ENCODE data around the gene CLCA2.
"Not testable (repeated sequence)": the region's sequence is repeated elsewhere in the genome, so short reads cannot be mapped to it uniquely, and the experiment has no call there.

The CLCA2 gene

DNA sequence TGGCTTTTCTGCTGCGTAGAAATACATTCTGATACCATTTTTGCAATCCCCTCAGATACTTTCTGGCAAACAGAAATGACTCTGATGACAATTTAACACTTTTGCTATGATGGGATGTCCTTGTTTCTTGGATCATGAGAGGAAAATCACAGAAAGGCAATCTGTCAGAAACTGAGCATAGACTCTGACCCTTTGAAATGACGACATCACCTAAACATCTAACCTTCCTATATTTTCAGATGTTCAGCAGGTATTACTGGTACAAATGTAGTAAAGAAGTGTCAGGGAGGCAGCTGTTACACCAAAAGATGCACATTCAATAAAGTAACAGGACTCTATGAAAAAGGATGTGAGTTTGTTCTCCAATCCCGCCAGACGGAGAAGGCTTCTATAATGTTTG lies 58.0 kb downstream of the CLCA2 start:
- no peak for ATAC-seq
- no peak overlapping the region for H3K4me3 Mint-ChIP-seq
- no peak for DNase-seq
- H3K27ac Mint-ChIP-seq = no peak overlapping the region
- no peaks in the 10 kb centered on the region for H3K27me3 Mint-ChIP-seq
- H3K9me3 Mint-ChIP-seq = no peaks in the 10 kb centered on the region
- H3K4me1 Mint-ChIP-seq = no peaks in the 10 kb centered on the region

DNA sequence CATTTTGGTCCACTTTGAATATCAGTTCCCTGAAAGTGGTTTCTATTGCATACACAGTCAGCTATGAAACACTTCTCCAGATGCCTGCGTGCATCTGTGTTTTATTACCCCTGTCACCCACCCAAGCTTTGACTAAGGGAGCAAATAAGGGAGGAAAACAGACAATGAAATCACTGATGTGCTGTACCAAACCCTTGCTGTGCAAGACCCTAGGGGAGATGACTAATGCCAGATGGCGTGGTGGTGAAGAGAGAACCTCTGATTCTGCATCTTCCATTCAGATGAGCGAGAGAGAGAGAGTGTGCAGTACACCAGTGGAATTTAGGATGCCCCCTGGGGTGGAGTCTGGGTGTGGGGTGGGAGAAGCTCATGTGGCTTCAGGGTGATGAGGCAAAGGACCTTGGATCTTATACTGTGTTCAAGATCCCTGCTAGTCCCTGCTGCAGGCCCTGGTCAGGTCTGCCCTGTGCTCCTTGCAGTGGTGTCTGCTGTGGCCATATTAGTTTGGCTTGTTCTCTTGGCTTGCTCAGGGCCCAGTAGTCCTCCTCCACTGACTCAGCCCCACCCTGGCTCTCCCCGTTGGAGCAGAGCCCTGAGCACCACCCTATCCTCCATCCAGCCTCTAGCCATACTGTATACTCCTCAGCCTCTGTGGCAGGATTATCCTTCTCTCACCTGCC lies 63.3 kb downstream of the CLCA2 start:
- Mint-ChIP-seq H3K27me3 (no peaks in the 10 kb centered on the region), H3K4me3 (no peak overlapping the region), H3K4me1 (no peaks in the 10 kb centered on the region), H3K9me3 (no peaks in the 10 kb centered on the region), H3K27ac (no peak overlapping the region)
- DNase-seq = no peak
- peak; percentile 43 for ATAC-seq

DNA sequence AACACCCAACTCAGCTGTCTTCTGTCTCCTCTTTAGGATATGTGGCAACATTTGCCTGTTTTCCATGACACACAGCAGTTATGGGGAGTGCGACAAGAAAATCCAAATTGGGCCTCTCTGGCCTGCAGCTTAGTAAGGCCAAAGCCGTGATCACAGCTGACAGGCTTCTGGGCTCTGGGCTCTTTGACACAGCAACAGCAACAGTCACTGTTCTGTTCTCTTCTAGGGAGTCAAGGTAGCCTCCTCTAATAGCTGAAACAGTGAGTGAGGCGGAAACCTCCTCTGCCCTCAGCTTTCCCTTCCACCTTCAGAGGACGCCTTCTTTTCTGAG lies 63.8 kb downstream of the CLCA2 start:
- Mint-ChIP-seq H3K4me1 (no peaks in the 10 kb centered on the region), H3K27me3 (no peaks in the 10 kb centered on the region), H3K4me3 (no peak overlapping the region), H3K27ac (no peak overlapping the region), H3K9me3 (no peaks in the 10 kb centered on the region)
- ATAC-seq = peak; percentile 26
- DNase-seq = no peak

DNA sequence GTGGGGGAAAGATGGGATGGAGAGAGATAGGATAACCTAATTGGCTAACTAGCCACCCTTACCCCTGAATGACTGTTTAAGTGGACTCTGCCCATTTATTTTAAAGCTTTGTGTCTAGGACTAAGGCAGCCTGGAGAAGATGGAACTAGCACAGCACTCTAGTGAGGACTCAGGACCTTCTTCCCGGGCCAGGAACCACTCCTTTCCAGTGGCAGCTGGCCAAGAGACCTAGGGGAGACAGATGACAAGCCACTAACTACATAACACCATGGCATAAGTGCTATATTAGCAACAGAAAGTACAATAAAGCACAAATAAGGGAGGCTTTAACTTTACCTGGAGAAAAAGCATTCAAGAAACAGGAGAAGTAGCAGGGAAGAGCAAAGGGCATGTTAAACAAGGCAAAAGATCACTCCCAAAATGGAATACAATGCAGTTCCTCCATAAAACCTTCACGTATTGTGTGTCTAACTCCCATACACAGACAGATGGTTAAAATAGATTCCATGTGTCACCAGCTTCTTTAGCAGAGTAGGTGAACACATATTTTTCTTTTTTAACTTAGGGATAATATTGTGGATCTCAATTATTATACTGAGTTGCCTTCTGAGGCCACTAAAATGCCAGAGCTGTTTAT lies 65.4 kb downstream of the CLCA2 start:
- Mint-ChIP-seq H3K4me1 (no peaks in the 10 kb centered on the region), H3K27me3 (no peaks in the 10 kb centered on the region), H3K9me3 (no peaks in the 10 kb centered on the region), H3K4me3 (no peak overlapping the region), H3K27ac (no peak overlapping the region)
- ATAC-seq = no peak
- DNase-seq = no peak

DNA sequence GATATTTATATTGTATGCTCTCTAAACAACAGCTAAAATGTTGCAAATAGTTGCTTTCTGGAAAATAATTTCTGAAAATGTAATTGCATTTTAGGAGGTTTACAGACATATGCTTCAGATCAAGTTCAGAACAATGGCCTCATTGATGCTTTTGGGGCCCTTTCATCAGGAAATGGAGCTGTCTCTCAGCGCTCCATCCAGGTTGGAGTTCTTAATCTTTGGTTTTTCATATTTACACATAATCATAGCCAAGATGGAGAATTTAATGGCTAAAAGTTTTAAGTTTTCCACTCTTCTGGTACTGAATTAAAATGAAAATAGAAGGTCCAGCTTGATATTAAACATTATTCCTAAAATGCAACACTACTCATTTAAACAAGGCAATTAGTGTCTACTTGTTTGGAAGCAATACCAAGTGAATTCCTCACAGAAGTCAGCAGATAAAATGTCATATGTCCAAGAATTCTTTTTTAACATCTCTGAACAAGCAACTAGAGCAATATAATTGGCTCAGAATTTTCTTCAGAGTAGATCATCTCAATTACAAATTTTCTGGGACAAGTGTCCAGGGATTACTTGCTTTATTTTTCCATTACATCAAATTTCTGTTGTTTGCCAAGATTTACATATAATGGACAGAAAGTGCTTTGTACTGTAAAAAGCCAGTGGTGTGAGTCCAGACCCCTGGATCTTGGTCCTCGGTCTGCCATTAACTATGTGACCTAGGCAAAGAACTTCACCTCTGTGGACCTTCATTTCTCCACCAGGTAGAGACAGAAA lies 67.4 kb downstream of the CLCA2 start:
- DNase-seq = no peak
- no peak for ATAC-seq
- Mint-ChIP-seq H3K27me3 (no peaks in the 10 kb centered on the region), H3K4me3 (no peak overlapping the region), H3K27ac (no peak overlapping the region), H3K4me1 (no peaks in the 10 kb centered on the region), H3K9me3 (no peaks in the 10 kb centered on the region)

DNA sequence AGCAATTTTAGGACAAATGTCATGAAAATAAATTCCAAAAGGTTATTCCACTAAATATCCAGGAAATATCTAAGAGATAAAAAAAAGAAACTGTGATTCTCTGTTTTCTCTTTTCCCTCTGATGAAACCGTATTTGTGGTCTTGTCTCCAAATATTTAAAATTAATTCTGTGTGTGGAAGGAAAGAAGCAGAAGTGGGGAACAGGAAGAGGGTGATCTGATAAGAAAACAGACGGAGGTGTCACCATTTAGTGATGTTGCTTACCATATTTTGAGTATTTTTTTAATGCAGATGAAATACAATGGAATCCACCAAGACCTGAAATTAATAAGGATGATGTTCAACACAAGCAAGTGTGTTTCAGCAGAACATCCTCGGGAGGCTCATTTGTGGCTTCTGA lies 74.3 kb downstream of the CLCA2 start:
- Mint-ChIP-seq H3K9me3 (no peaks in the 10 kb centered on the region), H3K4me3 (no peak overlapping the region), H3K4me1 (peaks cover 8% of the 10 kb centered on the region), H3K27me3 (peaks cover 7% of the 10 kb centered on the region), H3K27ac (no peak overlapping the region)
- ATAC-seq (no peak), DNase-seq (no peak)

DNA sequence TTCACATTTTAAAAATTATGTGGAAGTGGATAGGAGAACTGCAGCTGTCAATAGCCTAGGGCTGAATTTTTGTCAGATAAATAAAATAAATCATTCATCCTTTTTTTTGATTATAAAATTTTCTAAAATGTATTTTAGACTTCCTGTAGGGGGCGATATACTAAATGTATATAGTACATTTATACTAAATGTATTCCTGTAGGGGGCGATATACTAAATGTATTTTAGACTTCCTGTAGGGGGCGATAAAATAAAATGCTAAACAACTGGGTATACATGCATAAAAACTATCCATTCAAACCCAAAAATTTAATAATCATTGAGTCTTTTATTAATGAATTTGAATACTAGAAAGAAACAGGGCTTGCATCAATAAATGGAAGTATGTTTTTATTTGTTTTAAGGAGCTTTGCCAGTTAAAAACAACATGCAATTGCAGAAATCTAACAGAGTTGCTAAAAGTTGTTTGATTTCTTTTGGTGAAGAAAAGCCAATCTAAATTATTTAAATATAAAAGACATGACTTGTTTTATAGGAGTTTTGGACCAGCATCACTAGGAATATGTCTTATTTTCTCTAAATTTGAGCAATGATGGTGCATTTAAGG lies 76.1 kb downstream of the CLCA2 start:
- no peak overlapping the region for H3K27ac Mint-ChIP-seq
- no peak overlapping the region for H3K4me3 Mint-ChIP-seq
- H3K4me1 Mint-ChIP-seq = peaks cover 10% of the 10 kb centered on the region
- no peak for ATAC-seq
- no peak for DNase-seq
- peaks cover 13% of the 10 kb centered on the region for H3K27me3 Mint-ChIP-seq
- H3K9me3 Mint-ChIP-seq = no peaks in the 10 kb centered on the region

DNA sequence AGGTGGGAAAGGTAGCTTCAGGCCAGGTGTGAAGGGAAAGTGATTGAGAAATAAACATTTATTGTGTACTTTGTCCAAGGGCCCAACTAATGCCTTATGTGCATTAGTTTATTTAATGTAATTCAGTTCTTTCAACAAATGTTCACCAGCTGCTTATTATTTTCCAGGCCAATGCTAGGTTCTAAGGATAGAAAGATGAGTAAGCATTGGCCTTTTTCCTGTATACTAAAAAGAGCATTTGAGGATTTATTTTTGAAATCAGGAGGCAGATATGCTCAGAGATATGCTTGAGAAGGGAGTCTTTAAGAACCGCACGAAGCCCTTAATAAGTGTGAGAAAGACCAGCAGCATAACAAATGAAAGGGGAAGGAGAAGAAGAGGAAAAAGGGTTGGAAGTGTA lies 76.7 kb downstream of the CLCA2 start:
- no peak for ATAC-seq
- no peak for DNase-seq
- Mint-ChIP-seq H3K9me3 (no peaks in the 10 kb centered on the region), H3K4me1 (peaks cover 10% of the 10 kb centered on the region), H3K27me3 (peaks cover 13% of the 10 kb centered on the region), H3K27ac (no peak overlapping the region), H3K4me3 (no peak overlapping the region)

DNA sequence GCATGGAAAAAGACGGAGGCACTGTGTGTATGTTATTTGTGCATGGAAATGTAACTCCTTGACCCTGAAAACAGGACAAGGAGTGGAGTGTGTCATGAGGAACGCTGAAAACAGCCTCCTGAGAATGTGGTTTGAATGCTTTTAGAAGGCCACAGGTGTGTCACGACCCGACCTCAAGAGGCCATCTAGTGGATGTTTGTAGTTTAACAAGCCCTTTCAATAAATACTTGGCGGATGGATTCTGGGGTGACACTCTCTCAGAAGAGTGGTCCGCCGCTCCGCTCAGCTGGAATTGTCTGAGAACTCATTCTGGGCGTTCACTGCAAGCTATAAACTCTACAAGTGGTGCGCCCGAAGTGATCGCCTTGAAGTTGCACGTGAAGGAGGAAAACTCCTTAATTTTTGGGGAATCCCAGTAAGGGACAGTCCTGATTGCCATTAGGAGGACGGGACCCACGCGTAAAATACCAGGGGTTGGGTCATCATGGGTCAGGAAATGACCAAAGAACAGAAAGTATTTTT lies 78.2 kb downstream of the CLCA2 start:
- H3K27me3 Mint-ChIP-seq = peaks cover 13% of the 10 kb centered on the region
- H3K4me3 Mint-ChIP-seq = peak overlapping the region; percentile 76 to 89
- H3K27ac Mint-ChIP-seq = peak overlapping the region in 1 of 2 donors; percentile 76
- ATAC-seq = peak; percentile 78
- H3K9me3 Mint-ChIP-seq = not testable (repeated sequence)
- DNase-seq = peak; percentile 24 to 47
- H3K4me1 Mint-ChIP-seq = peaks cover 10% of the 10 kb centered on the region

DNA sequence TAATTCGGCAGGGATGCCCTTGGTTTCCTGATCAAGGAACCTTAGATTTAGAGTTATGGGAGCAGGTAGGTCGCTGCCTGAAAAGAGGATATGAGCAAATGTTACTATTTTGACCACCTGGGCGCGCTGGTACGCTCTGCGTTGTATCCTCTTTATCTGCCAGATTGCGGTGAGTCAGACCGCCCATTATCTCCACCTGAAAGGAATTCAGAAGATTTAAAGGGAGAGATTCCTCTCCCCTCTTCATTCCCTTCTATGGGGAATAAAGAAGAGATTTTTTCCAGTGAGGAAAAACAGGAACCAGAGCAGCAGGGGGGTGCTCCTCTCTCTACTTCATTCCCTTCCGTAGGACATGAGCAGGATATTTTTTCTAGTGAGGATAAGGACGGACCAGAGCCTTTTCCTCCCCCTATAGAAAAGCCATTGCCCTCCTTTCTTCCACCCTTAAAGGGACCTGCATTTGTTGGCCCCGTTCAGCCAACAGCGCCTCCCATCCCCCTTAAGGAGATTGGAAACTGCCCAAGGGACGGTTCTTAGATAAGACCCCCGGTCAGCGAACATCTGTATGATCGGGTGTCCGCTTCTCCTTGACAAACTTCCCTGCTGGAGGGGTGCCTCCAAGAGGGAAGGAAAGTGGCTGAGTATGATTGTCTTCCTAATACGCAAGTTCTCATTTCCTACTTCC lies 78.9 kb downstream of the CLCA2 start:
- H3K27me3 Mint-ChIP-seq = peaks cover 13% of the 10 kb centered on the region
- DNase-seq (no peak), ATAC-seq (peak; percentile 55)
- H3K27ac Mint-ChIP-seq = no peak overlapping the region
- no peaks in the 10 kb centered on the region for H3K9me3 Mint-ChIP-seq
- peaks cover 10% of the 10 kb centered on the region for H3K4me1 Mint-ChIP-seq
- peak overlapping the region; percentile 76 to 89 for H3K4me3 Mint-ChIP-seq

DNA sequence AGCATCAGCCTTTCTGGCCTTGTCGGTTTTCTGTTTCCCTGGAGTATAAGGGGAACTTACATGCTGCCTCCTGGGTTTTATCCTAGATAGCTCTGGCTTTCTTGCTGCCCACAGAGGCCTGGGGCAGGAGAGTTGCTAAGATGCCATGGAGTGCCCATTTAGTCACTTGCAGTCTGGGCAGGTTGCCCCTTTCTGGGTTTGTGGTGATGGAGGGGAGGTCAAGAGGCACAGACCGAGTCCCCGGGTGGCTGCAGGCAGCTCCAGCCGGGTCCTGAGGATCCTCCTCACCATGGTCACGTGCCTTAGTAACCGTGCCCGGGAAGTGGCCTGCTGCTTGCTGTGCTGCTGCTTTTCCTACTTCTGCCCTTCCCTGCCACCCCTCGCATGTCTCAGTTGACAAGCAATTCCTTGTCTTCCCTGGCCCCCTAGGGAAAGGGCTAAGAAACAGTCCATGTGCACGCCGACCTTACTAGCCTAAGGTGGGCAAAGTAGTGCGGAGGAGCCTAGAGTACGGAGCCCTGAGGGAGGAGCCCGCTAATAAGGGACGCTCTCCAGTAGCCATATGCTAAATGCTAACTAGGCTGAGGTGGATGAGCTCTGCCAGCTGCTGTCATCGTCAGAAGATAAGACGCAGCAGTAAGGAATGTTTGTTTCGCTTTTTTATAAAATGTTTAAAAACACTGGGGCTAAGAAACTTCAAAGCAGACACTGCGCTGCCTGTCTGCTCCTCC lies 79.6 kb downstream of the CLCA2 start:
- Mint-ChIP-seq H3K4me3 (peak overlapping the region; percentile 9 to 89), H3K9me3 (no peaks in the 10 kb centered on the region), H3K4me1 (peaks cover 10% of the 10 kb centered on the region), H3K27ac (no peak overlapping the region), H3K27me3 (peaks cover 13% of the 10 kb centered on the region)
- ATAC-seq (no peak), DNase-seq (no peak)

DNA sequence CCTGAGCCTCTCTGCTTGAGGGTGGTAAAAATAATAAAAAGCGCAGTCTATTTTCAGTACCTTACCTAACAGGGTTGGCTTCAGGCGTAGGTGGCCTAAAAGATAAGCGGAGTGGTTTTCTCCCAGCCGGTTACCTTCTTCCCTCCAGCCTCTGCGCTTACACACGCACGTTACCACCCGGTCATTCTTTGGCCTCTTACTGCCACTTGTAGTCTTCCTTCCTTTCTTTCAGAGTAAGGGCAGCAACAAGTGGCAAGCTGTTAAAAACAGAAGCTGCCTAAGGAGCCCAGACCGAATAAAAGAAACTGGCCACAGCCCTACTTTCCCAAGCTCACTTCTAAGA lies 80.1 kb downstream of the CLCA2 start:
- peaks cover 10% of the 10 kb centered on the region for H3K4me1 Mint-ChIP-seq
- no peak overlapping the region for H3K27ac Mint-ChIP-seq
- no peaks in the 10 kb centered on the region for H3K9me3 Mint-ChIP-seq
- H3K27me3 Mint-ChIP-seq = peaks cover 13% of the 10 kb centered on the region
- DNase-seq = no peak
- ATAC-seq = no peak
- no peak overlapping the region for H3K4me3 Mint-ChIP-seq

DNA sequence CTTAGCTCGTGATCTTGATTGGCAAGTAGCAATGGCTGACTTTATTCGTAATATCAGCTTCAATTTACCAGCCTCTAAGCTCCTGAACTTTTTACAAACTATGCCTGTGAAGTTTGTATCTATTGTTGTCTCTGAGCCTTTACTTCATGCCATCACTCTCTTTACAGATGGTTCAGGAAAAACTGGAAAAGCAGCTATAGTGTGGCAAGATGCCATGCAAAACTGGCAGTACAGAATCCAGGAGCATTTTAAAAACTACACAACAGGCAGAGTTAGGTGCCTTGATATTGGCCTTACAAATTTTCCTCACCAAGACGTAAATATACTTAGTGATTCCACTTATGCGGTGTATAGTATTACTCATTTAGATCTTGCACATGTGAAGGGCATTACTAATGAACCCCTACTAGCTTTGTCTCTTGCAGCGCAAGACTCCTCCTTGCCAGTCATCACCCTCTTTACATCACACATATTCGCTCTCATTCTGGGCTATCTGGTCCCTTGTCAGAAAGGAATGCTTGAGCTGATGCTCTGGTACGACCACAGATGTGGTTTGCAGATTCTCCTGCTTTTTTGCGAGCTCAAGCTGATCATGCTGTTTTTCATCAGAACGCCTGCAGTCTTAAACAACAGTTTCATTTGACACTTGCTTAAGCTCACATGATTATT lies 81.1 kb downstream of the CLCA2 start:
- Mint-ChIP-seq H3K4me1 (peaks cover 10% of the 10 kb centered on the region), H3K4me3 (no peak overlapping the region), H3K27ac (no peak overlapping the region), H3K27me3 (peaks cover 13% of the 10 kb centered on the region), H3K9me3 (no peaks in the 10 kb centered on the region)
- no peak for ATAC-seq
- no peak for DNase-seq

DNA sequence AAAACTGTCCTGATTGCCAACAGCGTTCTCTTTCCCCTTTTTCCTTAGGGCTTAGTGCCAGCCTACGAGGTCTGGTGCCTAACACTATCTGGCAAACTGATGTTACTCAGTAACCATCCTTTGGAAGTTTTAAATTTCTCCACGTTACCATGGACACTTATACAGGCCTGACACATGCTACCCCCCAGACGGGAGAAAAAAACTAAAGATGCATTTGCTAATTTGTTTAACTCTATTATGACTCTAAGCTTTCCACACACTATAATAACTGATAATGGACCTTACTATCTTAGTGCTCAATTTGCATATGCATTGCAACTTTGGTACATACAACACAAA lies 81.6 kb downstream of the CLCA2 start:
- peaks cover 13% of the 10 kb centered on the region for H3K27me3 Mint-ChIP-seq
- DNase-seq (no peak), ATAC-seq (no peak)
- H3K9me3 Mint-ChIP-seq = no peaks in the 10 kb centered on the region
- H3K4me1 Mint-ChIP-seq = peaks cover 10% of the 10 kb centered on the region
- H3K4me3 Mint-ChIP-seq = no peak overlapping the region
- H3K27ac Mint-ChIP-seq = no peak overlapping the region
